Measurements from ENCODE around the gene ATP6V1B1. TPM values are rescaled to one million over a fixed set of nuclear protein-coding genes. Genes with fewer than 3 reads are reported as not detected.
A peak's percentile ranks its signal among the peaks of the same experiment; 100 is the strongest.

Gene ATP6V1B1
- total and polyA plus RNA-seq, 2 of the 13 experiments (the other 11 are each of a cell fraction or from before 2014, with no cell fraction given) = 0.58 to 1.6 TPM

DNA sequence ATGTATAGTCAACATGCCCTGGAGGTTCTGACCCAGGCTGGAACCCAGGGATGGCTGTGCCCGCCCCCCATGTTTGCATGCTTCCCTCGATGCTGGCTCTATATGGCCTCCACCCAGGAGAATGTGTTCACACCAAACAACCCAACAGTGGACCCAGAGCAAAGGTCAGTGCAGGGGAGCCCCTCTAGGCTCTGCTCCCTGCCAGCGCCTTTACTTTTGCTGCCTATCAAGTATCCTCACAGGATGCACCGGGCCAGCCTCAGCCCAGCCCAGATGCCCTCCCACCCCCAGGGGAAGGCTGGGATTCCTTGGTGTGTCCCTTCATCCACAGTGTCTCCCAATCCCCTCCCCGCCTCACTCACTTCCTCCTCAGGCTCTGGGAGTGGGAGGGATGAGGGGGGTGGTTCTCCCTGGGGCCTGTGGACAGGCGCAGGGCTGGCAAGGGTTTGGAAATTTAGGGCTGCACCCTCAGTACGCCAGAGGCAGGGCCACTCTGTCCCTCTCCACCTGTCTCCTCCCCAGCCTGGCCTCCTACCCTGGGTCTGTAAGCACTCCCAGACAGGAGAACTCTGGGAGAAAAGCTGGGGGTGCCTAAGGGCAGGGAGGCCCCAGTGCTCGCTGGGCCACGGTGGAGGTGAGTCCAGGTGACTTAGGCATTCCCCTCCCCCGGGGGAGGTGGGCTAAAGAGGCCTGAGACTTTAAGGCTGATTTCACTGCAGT lies 2.3 kb downstream of the ATP6V1B1 start (continued):
- TF ChIP-seq, protein P1, sequence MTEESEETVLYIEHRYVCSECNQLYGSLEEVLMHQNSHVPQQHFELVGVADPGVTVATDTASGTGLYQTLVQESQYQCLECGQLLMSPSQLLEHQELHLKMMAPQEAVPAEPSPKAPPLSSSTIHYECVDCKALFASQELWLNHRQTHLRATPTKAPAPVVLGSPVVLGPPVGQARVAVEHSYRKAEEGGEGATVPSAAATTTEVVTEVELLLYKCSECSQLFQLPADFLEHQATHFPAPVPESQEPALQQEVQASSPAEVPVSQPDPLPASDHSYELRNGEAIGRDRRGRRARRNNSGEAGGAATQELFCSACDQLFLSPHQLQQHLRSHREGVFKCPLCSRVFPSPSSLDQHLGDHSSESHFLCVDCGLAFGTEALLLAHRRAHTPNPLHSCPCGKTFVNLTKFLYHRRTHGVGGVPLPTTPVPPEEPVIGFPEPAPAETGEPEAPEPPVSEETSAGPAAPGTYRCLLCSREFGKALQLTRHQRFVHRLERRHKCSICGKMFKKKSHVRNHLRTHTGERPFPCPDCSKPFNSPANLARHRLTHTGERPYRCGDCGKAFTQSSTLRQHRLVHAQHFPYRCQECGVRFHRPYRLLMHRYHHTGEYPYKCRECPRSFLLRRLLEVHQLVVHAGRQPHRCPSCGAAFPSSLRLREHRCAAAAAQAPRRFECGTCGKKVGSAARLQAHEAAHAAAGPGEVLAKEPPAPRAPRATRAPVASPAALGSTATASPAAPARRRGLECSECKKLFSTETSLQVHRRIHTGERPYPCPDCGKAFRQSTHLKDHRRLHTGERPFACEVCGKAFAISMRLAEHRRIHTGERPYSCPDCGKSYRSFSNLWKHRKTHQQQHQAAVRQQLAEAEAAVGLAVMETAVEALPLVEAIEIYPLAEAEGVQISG (CRISPR knock-in tag; IDR thresholded peaks at IDR 0.05) = peak; percentile 82
- TF ChIP-seq ZNF337 (CRISPR knock-in tag; IDR thresholded peaks at IDR 0.05; ENCODE audit: borderline replicate concordance, low read depth) (no peak), RAD21 (CRISPR knock-in tag; IDR thresholded peaks at IDR 0.05) (no peak), SUZ12 (IDR thresholded peaks at IDR 0.05; ENCODE audit: low read depth, low read length) (no peak), RAD51 (IDR thresholded peaks at IDR 0.05; ENCODE audit: borderline replicate concordance) (no peak), PAWR (CRISPR knock-in tag; IDR thresholded peaks at IDR 0.05; ENCODE audit: borderline replicate concordance) (no peak), WIZ (CRISPR knock-in tag; IDR thresholded peaks at IDR 0.05) (no peak), FOXK2 (IDR thresholded peaks at IDR 0.05) (no peak), ZNF264 (CRISPR knock-in tag; IDR thresholded peaks at IDR 0.05) (no peak), ZNF746 (CRISPR knock-in tag; IDR thresholded peaks at IDR 0.05) (no peak), ZNF121 (CRISPR knock-in tag; IDR thresholded peaks at IDR 0.05) (no peak), ZFY (CRISPR knock-in tag; IDR thresholded peaks at IDR 0.05) (no peak), ARNTL (CRISPR knock-in tag; IDR thresholded peaks at IDR 0.05) (no peak; the same call in 1 of the 2 replicates), ZBTB20 (CRISPR knock-in tag; IDR thresholded peaks at IDR 0.05; ENCODE audit: borderline replicate concordance, low read depth) (peak; percentile 55; the same call in 1 of the 2 replicates), NCOA5 (CRISPR knock-in tag; IDR thresholded peaks at IDR 0.05) (no peak), POGZ (CRISPR knock-in tag; IDR thresholded peaks at IDR 0.05) (peak; percentile 52), CC2D1A (CRISPR knock-in tag; IDR thresholded peaks at IDR 0.05) (no peak), CAMTA2 (CRISPR knock-in tag; IDR thresholded peaks at IDR 0.05; ENCODE audit: borderline replicate concordance) (no peak), ZNF878 (CRISPR knock-in tag; IDR thresholded peaks at IDR 0.05) (no peak), MED8 (CRISPR knock-in tag; IDR thresholded peaks at IDR 0.05; ENCODE audit: insufficient replicate concordance) (no peak)
- TF ChIP-seq, protein P2, sequence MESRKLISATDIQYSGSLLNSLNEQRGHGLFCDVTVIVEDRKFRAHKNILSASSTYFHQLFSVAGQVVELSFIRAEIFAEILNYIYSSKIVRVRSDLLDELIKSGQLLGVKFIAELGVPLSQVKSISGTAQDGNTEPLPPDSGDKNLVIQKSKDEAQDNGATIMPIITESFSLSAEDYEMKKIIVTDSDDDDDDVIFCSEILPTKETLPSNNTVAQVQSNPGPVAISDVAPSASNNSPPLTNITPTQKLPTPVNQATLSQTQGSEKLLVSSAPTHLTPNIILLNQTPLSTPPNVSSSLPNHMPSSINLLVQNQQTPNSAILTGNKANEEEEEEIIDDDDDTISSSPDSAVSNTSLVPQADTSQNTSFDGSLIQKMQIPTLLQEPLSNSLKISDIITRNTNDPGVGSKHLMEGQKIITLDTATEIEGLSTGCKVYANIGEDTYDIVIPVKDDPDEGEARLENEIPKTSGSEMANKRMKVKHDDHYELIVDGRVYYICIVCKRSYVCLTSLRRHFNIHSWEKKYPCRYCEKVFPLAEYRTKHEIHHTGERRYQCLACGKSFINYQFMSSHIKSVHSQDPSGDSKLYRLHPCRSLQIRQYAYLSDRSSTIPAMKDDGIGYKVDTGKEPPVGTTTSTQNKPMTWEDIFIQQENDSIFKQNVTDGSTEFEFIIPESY (CRISPR knock-in tag; IDR thresholded peaks at IDR 0.05) = no peak
- TF ChIP-seq, protein P3, sequence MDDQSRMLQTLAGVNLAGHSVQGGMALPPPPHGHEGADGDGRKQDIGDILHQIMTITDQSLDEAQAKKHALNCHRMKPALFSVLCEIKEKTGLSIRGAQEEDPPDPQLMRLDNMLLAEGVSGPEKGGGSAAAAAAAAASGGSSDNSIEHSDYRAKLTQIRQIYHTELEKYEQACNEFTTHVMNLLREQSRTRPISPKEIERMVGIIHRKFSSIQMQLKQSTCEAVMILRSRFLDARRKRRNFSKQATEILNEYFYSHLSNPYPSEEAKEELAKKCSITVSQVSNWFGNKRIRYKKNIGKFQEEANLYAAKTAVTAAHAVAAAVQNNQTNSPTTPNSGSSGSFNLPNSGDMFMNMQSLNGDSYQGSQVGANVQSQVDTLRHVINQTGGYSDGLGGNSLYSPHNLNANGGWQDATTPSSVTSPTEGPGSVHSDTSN (CRISPR knock-in tag; IDR thresholded peaks at IDR 0.05; ENCODE audit: borderline replicate concordance) = no peak
- TF ChIP-seq, protein P4, sequence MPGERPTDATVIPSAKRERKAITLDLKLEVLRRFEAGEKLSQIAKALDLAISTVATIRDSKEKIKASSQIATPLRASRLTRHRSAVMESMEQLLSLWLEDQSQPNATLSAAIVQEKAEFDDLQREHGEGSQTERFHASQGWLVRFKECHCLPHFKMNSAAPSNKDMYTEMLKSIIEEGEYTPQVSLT (CRISPR knock-in tag; IDR thresholded peaks at IDR 0.05; ENCODE audit: borderline replicate concordance, low read depth) = no peak
- TF ChIP-seq, protein P5, sequence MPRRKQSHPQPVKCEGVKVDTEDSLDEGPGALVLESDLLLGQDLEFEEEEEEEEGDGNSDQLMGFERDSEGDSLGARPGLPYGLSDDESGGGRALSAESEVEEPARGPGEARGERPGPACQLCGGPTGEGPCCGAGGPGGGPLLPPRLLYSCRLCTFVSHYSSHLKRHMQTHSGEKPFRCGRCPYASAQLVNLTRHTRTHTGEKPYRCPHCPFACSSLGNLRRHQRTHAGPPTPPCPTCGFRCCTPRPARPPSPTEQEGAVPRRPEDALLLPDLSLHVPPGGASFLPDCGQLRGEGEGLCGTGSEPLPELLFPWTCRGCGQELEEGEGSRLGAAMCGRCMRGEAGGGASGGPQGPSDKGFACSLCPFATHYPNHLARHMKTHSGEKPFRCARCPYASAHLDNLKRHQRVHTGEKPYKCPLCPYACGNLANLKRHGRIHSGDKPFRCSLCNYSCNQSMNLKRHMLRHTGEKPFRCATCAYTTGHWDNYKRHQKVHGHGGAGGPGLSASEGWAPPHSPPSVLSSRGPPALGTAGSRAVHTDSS (CRISPR knock-in tag; conservative IDR thresholded peaks at IDR 0.05) = no peak

Measured in HepG2 (cell line).